Inflammatory macrophage (primary cell): Measurements from ENCODE around the gene BCO1.

ENCODE experiments used
- DNase-seq, 2 donors: peaks; one replicate each; pipeline ENCODE4 v3.0.0-alpha.2; 2020 to 2022

BCO1 gene

GRCh38 chr16:81321039-81321438 lies 82.5 kb downstream of the BCO1 start:
- no peak for DNase-seq

- no peak for DNase-seq
These were observed 83.0 kb downstream of the BCO1 start for GRCh38 chr16:81321536-81321935.

GRCh38 chr16:81324808-81325207 lies 86.3 kb downstream of the BCO1 start:
- no peak for DNase-seq

- no peak for DNase-seq
These were observed 88.5 kb downstream of the BCO1 start for GRCh38 chr16:81327011-81327410.

- DNase-seq: no peak
These were observed 89.1 kb downstream of the BCO1 start for GRCh38 chr16:81327447-81328196.

GRCh38 chr16:81329947-81330346 lies 91.5 kb downstream of the BCO1 start:
- DNase-seq: no peak

- no peak for DNase-seq
These were observed 94.9 kb downstream of the BCO1 start for GRCh38 chr16:81333356-81333755.

GRCh38 chr16:81335669-81336068 lies 97.2 kb downstream of the BCO1 start:
- DNase-seq: no peak

GRCh38 chr16:81337097-81337496 lies 98.6 kb downstream of the BCO1 start:
- DNase-seq: no peak
